ENCODE measurements around the gene KLRK1. TPM values are rescaled to one million over a fixed set of nuclear protein-coding genes. Genes with fewer than 3 reads are reported as not detected.

KLRK1 gene
- total RNA-seq, 4 donors from 2014 or later, result 2.3 to 4.9 (median 3.3) TPM

- no peak for TF ChIP-seq CTCF (IDR thresholded peaks at IDR 0.05; ENCODE audit: low read depth)
Measured at GRCh38 chr12:10369557-10370415, 20.1 kb downstream of the KLRK1 start.

GRCh38 chr12:10368206-10369171, 21.4 kb downstream of the KLRK1 start:
- no peak for TF ChIP-seq CTCF (IDR thresholded peaks at IDR 0.05; ENCODE audit: low read depth)

GRCh38 chr12:10366875-10367274, 23.0 kb downstream of the KLRK1 start:
- TF ChIP-seq CTCF (IDR thresholded peaks at IDR 0.05; ENCODE audit: low read depth), result no peak

- no peak for TF ChIP-seq CTCF (IDR thresholded peaks at IDR 0.05; ENCODE audit: low read depth)
Measured at GRCh38 chr12:10365696-10366405, 24.0 kb downstream of the KLRK1 start.

GRCh38 chr12:10364815-10365622, 24.8 kb downstream of the KLRK1 start:
- TF ChIP-seq CTCF (IDR thresholded peaks at IDR 0.05; ENCODE audit: low read depth), result no peak

- TF ChIP-seq CTCF (IDR thresholded peaks at IDR 0.05; ENCODE audit: low read depth), result no peak
Measured at GRCh38 chr12:10363914-10364814, 25.7 kb downstream of the KLRK1 start.
